ENCODE data around the gene MMP3.

Gene MMP3

DNA sequence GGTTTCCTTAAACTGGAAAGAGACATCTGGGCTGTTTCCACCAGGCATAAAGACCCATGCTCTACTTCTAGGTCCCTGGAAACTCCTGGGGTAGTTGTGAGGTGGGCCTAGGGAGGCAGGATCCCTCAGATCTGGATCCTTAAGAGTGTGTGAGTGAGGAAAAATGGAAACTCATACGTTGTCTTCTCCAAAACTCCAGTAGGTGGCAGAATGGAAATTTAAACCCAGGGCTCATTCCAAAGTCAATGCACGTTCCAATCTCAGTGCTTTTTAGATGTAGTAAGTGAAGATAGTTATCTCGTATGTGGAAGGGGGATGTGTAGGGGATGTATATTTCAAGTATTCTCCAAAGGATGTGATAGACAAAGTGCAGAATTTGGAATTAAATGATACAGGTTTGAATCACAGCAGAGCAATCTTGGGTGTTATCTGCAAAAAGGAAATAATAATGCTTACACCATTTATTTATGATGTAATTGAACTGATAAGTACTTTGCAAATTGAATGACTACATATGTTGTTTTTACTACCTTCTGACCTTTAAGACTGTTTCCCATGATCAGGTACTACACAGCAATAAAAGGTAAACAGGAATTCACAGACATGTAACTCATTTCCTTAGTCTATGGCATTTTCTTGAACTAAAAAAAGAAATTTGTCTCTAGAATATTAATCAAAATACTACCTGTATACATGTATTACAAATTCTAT lies 32.3 kb downstream of the MMP3 start:
- TF ChIP-seq, protein P1, sequence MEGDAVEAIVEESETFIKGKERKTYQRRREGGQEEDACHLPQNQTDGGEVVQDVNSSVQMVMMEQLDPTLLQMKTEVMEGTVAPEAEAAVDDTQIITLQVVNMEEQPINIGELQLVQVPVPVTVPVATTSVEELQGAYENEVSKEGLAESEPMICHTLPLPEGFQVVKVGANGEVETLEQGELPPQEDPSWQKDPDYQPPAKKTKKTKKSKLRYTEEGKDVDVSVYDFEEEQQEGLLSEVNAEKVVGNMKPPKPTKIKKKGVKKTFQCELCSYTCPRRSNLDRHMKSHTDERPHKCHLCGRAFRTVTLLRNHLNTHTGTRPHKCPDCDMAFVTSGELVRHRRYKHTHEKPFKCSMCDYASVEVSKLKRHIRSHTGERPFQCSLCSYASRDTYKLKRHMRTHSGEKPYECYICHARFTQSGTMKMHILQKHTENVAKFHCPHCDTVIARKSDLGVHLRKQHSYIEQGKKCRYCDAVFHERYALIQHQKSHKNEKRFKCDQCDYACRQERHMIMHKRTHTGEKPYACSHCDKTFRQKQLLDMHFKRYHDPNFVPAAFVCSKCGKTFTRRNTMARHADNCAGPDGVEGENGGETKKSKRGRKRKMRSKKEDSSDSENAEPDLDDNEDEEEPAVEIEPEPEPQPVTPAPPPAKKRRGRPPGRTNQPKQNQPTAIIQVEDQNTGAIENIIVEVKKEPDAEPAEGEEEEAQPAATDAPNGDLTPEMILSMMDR (IDR thresholded peaks at IDR 0.05; ENCODE audit: borderline replicate concordance, control extremely low read depth, extremely low read depth, insufficient read depth, missing control alignments), result peak; percentile 28
- no peak for DNase-seq (ENCODE audit: low spot score)
- in situ Hi-C loops (cut with MboI; ENCODE audit: low sequenced_read_pairs, unreplicated experiment), result no loop called here

DNA sequence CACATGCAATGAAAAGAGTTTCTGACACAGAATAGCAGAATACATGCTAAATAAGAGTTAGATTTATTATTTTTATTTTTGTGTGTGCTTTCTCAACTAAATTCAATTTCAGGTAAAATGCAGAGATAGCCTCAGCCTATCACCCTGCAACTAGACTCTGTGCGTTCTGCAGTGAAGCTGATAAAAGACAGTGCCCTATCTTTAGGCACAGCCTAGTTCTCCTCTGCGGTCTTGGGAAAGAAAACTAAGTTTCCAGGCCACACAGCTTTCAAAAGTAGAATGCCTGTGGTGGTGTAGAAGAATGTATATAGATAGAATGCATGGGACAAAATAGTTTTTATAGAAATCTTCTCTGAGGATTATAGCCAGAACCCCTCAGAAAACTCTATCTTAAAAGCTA lies 33.4 kb downstream of the MMP3 start:
- in situ Hi-C loops (cut with MboI; ENCODE audit: low sequenced_read_pairs, unreplicated experiment), result no loop called here
- no peak for DNase-seq (ENCODE audit: low spot score)

DNA sequence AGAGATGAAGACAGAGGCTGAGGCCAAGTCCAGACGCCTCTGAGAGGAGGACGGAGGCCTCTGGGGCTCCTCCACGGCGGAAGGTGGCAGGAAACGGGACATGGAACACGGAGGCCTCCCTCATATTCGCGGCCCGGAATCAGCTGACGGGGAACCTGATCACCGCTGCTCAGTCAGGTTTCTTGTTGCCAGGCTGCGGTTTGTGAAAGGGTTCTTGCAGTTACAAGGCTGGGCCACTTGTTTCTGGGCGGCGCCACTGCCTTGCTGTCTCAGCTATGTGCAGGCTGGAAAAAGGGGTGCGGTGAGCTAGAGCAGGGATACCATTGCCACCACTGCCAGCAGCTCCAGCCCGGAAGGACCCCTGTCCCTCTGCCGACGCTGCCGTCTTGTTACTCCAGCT lies 35.5 kb downstream of the MMP3 start:
- DNase-seq (ENCODE audit: low spot score), result no peak
- in situ Hi-C loops (cut with MboI; ENCODE audit: low sequenced_read_pairs, unreplicated experiment), result no loop called here
- TF ChIP-seq, protein P1 (IDR thresholded peaks at IDR 0.05; ENCODE audit: borderline replicate concordance, control extremely low read depth, extremely low read depth, insufficient read depth, missing control alignments), result no peak

More for the DNA sequence above, 33.4 kb downstream of the MMP3 start:
- TF ChIP-seq, protein P1 (IDR thresholded peaks at IDR 0.05; ENCODE audit: borderline replicate concordance, control extremely low read depth, extremely low read depth, insufficient read depth, missing control alignments), result no peak

DNA sequence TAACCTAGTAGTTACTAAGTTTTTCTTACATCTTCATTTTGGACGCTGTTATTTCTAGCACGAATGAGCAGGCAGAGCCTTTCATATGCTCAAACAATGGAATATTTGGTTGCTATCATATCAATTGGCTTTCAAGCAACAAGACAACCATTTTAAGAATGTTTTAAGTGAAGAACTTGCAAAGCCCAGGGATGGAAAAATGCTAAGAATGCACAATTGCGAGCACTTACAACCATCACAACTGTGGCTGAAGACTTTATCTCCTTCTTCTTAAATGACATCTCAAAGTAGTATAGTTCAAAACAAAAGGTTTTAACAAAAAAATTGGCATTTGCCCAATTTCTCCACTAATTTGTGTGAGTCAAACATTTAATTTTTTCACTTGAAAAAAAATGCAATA lies 37.1 kb downstream of the MMP3 start:
- DNase-seq (ENCODE audit: low spot score), result no peak
- TF ChIP-seq, protein P1 (IDR thresholded peaks at IDR 0.05; ENCODE audit: borderline replicate concordance, control extremely low read depth, extremely low read depth, insufficient read depth, missing control alignments), result no peak
- in situ Hi-C loops (cut with MboI; ENCODE audit: low sequenced_read_pairs, unreplicated experiment), result no loop called here

DNA sequence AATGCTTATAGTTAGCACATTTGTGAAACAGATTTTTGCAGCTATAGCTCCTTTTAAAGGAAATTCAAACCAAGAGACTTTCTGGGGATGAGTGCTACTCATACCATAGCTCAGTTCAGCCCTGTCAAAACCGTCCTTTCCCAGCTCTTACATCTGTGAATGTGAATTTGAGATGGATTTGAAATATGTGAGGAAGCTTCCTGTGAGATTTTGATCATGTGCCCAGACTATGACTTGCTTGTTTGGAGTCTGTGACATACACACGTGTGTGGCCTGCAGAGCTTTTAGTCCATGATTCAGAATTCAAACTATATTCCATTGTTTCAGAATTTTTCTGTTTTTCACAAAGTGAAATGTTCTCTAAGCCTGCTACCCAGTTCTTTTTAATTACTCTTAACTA lies 41.1 kb downstream of the MMP3 start:
- TF ChIP-seq, protein P1 (IDR thresholded peaks at IDR 0.05; ENCODE audit: borderline replicate concordance, control extremely low read depth, extremely low read depth, insufficient read depth, missing control alignments), result no peak
- no peak for DNase-seq (ENCODE audit: low spot score)
- in situ Hi-C loops (cut with MboI; ENCODE audit: low sequenced_read_pairs, unreplicated experiment), result no loop called here

DNA sequence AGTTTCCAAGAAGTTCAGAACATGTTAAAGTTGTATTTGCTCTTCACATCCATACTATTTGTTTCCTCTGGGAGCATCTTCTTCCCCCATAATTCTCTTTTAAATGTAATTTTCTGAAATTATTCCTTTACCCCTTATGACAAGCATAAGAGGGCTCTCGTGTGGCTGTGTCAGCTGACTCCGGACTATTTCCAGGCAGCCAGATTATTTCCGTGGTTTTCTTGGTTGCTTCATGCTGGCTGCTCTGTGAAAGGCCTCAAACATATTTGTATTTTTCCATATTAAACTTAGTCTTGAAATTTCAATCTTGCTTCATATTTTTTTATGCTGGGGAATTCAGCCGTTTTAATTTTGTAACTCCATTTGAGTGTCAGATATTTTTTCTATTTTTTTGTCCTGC lies 42.6 kb downstream of the MMP3 start:
- in situ Hi-C loops (cut with MboI; ENCODE audit: low sequenced_read_pairs, unreplicated experiment), result no loop called here
- DNase-seq (ENCODE audit: low spot score), result no peak

More for the DNA sequence above, 42.6 kb downstream of the MMP3 start:
- TF ChIP-seq, protein P1 (IDR thresholded peaks at IDR 0.05; ENCODE audit: borderline replicate concordance, control extremely low read depth, extremely low read depth, insufficient read depth, missing control alignments), result no peak
